Vagina (tissue), 2 donors: Measurements from ENCODE around the gene TRIP13. TPM values are rescaled to one million over a fixed set of nuclear protein-coding genes. Genes with fewer than 3 reads are reported as not detected.
A peak's percentile ranks its signal among the peaks of the same experiment; 100 is the strongest.
"Not testable (repeated sequence)": the region's sequence is repeated elsewhere in the genome, so short reads cannot be mapped to it uniquely, and the experiment has no call there.

ENCODE experiments used
- DNase-seq, 2 donors: peaks; one replicate each; pipeline ENCODE4 v3.0.0-alpha.2; 2017; ENCODE audit errors: extremely low spot score in 2 of 2
- H3K27ac ChIP-seq: fragments of 200-600 bp; sonication (generic); one replicate; pipeline ENCODE4 v1.5.1; 2019
- H3K27me3 ChIP-seq: fragments of 200-600 bp; sonication (generic); one replicate; pipeline ENCODE4 v1.5.1; 2019
- H3K36me3 ChIP-seq, 2 donors: fragments of 200-600 bp; sonication (generic); one replicate each; pipeline ENCODE4 v1.5.1; 2017 to 2019
- H3K4me1 ChIP-seq: fragments of 200-600 bp; sonication (generic); one replicate; pipeline ENCODE4 v1.5.1; 2019
- H3K4me3 ChIP-seq, 2 donors: fragments of 200-600 bp; sonication (generic); 1 replicate in 1 of 2; 2 replicates in 1 of 2; pipeline ENCODE4 v1.5.1; 2016 to 2019
- H3K9me3 ChIP-seq: fragments of 200-600 bp; sonication (generic); one replicate; pipeline ENCODE4 v1.5.1; 2019
- POLR2A ChIP-seq, 2 donors: fragments of 450-650 bp; IDR thresholded peaks; one replicate each; pipeline ENCODE4 v1.6.1; 2017; ENCODE audit warnings: antibody characterized with exemption in 2 of 2, mild to moderate bottlenecking in 2 of 2, moderate library complexity in 2 of 2
- POLR2AphosphoS5 ChIP-seq, 2 donors: sonication (generic); formaldehyde crosslinking; IDR thresholded peaks; one replicate each; pipeline ENCODE4 v1.9.0; 2017; ENCODE audit warnings: antibody characterized with exemption in 2 of 2, mild to moderate bottlenecking in 2 of 2, low read depth in 1 of 2; ENCODE audit not compliant: insufficient read depth in 1 of 2
- intact Hi-C: fragments of 100-400 bp; cut with DNase I; formaldehyde crosslinking; loops from one replicate; pipeline ENCODE4 v1.15.1; 2023
- total RNA-seq: library from RNA; depleted of rRNA; stranded (reverse); fragments of >200 nt; gene quantifications from one replicate; pipeline ENCODE4 v1.2.3, GENCODE V29; 2016
- TF ChIP-seq, protein P1 (sequence below), 3 experiments: fragments of 450-650 bp in 2 of 3; fragments of 200-600 bp in 1 of 3; sonication (generic) in 1 of 3; IDR thresholded peaks; one replicate each; pipeline ENCODE4 v1.5.1; 2017 to 2019; ENCODE audit warnings: antibody characterized with exemption in 3 of 3, mild to moderate bottlenecking in 2 of 3, moderate library complexity in 2 of 3

TRIP13 gene
- total RNA-seq, 1 donor from 2014 or later = 3.7 TPM

DNA sequence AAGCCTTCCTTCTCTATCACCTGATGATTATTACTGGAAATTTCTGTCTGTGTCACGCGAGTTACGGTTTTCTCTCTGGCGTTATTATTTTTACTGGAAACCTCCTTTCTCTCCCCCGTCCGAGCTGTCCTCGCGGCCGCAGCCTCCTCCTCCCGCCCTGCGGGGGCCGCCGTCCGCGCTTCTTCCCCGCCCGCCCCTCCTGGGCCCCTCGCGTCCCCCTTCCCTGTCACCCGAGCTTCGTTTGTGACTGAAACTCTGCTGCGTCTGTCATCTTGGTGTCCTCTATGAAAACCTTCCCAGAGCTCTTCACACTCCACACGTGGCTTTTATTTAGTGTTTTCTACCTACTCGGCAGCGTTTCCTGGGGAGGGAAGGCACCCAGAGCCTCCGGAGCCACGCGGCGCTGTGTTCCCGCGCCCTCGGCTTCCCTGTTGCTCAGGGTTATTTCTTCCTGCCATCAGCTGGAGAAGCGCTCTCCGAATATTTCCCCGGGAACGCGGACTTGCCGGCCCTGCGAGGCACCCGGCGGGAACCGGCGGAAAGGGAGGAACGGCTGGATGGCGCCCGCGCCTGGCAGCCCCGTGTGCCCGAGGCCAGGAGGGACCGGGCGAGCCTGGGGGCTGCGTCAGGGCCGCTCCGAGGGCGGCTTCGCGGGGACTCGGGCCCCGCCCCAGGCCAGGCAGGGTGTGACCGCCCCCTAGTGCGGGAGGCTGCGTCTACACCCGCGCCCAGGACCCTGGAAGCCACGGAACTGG, 33.9 kb downstream of the TRIP13 start:
- Histone ChIP-seq H3K9me3 (no peaks in the 10 kb centered on the region), H3K27ac (no peak overlapping the region), H3K4me1 (peaks cover 13% of the 10 kb centered on the region), H3K4me3 (peak overlapping the region; percentile 24 to 50), H3K27me3 (no peaks in the 10 kb centered on the region), H3K36me3 (no peaks in the 10 kb centered on the region)
- intact Hi-C loops = loop anchor here (10.0 kb wide), 1 partner anchor 238 kb away; no protein-coding TSS in a partner anchor
- TF ChIP-seq POLR2AphosphoS5 (IDR thresholded peaks at IDR 0.05; ENCODE audit: insufficient read depth in 1 of 2, low read depth in 1 of 2) (no peak), POLR2A (IDR thresholded peaks at IDR 0.05) (no peak)
- TF ChIP-seq, protein P1, sequence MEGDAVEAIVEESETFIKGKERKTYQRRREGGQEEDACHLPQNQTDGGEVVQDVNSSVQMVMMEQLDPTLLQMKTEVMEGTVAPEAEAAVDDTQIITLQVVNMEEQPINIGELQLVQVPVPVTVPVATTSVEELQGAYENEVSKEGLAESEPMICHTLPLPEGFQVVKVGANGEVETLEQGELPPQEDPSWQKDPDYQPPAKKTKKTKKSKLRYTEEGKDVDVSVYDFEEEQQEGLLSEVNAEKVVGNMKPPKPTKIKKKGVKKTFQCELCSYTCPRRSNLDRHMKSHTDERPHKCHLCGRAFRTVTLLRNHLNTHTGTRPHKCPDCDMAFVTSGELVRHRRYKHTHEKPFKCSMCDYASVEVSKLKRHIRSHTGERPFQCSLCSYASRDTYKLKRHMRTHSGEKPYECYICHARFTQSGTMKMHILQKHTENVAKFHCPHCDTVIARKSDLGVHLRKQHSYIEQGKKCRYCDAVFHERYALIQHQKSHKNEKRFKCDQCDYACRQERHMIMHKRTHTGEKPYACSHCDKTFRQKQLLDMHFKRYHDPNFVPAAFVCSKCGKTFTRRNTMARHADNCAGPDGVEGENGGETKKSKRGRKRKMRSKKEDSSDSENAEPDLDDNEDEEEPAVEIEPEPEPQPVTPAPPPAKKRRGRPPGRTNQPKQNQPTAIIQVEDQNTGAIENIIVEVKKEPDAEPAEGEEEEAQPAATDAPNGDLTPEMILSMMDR (IDR thresholded peaks at IDR 0.05) = no peak
- DNase-seq = peak in 1 of 2 donors; percentile 22

DNA sequence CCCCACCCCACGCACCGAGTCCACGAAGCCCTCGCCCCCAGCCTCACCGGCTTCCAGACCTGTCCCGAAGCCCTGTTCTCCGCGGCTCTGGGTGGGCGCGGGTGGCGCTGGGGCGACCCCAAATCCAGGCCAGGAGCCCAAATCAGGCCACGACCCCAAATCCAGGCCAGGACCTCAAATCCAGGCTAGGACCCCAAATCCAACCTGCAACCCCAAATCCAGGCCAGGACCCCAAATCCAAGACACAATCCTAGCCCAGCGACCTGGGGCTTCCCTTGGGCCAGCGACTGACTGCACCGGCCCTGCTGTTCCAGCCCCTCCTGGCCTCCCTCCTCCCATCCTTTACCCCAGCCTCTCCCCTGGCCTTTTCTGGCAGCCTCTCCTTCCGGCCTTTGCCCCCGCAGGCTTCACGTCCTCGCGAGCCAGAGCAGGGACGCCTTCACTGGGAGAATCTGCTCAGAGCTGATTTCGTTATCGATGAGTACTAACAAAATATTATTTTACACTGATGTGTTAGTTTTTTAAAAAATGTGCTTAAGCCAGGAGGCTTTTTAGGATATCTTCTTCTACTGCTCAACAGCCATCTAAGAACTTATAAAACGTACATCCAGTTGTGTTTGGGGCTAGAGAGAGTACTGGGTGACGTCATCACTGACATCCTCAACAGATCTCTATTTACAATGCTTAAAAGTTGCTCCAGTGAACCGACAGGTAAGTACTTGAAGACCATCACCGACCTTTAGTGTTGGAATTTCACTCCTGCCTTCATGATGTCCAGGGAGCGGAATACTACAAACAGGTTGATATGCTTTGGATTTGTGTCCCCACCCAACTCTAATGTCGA, 34.7 kb downstream of the TRIP13 start:
- intact Hi-C loops = loop anchor here (10.0 kb wide), 1 partner anchor 237 kb away; no protein-coding TSS in a partner anchor
- no peaks in the 10 kb centered on the region for H3K27me3 ChIP-seq
- no peak for TF ChIP-seq POLR2AphosphoS5 (IDR thresholded peaks at IDR 0.05; ENCODE audit: insufficient read depth in 1 of 2, low read depth in 1 of 2)
- TF ChIP-seq, protein P1 (IDR thresholded peaks at IDR 0.05) = no peak
- TF ChIP-seq POLR2A (IDR thresholded peaks at IDR 0.05) = no peak
- no peaks in the 10 kb centered on the region for H3K9me3 ChIP-seq
- no peak overlapping the region for H3K27ac ChIP-seq
- peak overlapping the region; percentile 24 to 50 for H3K4me3 ChIP-seq
- peaks cover 13% of the 10 kb centered on the region for H3K4me1 ChIP-seq
- DNase-seq = peak in 1 of 2 donors; percentile 91
- H3K36me3 ChIP-seq = no peaks in the 10 kb centered on the region

DNA sequence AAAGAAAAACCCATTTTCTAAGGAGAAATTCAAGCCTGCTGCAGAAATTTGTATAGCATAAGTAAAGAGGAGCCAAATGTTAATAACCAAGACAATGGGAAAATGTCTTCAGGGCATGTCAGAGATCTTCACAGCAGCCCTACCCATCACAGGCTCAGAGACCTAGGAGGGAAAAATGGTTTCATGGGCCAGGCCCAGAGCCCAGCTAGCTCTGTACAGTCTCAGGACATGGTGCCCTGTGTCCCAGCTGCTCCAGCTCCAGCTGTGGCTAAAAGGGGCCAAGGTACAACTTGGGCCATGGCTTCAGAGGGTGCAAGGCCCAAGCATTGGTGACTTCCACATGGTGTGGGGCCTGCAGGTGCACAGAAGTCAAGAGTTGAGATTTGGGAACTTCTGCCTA, 36.5 kb downstream of the TRIP13 start:
- not testable (repeated sequence) for DNase-seq, H3K4me3 ChIP-seq, H3K36me3 ChIP-seq, H3K27ac ChIP-seq, H3K27me3 ChIP-seq, H3K9me3 ChIP-seq
- intact Hi-C loops = loop anchor here (10.0 kb wide), 1 partner anchor 236 kb away; no protein-coding TSS in a partner anchor
- H3K4me1 ChIP-seq = peaks cover 13% of the 10 kb centered on the region

DNA sequence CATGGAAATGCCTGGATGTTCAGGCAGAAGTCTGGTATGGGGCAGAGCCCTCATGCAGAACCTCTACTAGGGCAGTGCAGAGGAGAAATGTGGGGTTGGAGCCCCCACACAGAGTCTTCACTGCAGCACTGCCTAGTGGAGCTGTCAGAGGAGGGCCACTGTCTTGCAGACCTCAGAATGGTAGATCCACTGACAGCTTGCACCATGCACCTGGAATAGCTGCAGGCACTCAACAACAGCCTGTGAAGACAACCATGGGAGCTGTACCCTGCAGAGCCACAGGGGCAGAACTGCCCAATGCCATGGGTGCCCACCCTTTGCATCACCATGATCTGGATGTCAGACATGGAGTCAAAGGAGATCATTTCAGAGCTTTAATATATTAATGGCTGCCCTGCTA, 36.9 kb downstream of the TRIP13 start:
- peak in 1 of 2 donors; percentile 58 for DNase-seq
- Histone ChIP-seq H3K27me3 (no peaks in the 10 kb centered on the region), H3K4me3 (no peak overlapping the region), H3K9me3 (no peaks in the 10 kb centered on the region), H3K4me1 (peaks cover 13% of the 10 kb centered on the region), H3K27ac (no peak overlapping the region), H3K36me3 (no peaks in the 10 kb centered on the region)
- intact Hi-C loops = loop anchor here (10.0 kb wide), 1 partner anchor 235 kb away; no protein-coding TSS in a partner anchor
- TF ChIP-seq POLR2A (IDR thresholded peaks at IDR 0.05) (no peak), POLR2AphosphoS5 (IDR thresholded peaks at IDR 0.05; ENCODE audit: insufficient read depth in 1 of 2, low read depth in 1 of 2) (no peak)
- TF ChIP-seq, protein P1 (IDR thresholded peaks at IDR 0.05) = no peak

DNA sequence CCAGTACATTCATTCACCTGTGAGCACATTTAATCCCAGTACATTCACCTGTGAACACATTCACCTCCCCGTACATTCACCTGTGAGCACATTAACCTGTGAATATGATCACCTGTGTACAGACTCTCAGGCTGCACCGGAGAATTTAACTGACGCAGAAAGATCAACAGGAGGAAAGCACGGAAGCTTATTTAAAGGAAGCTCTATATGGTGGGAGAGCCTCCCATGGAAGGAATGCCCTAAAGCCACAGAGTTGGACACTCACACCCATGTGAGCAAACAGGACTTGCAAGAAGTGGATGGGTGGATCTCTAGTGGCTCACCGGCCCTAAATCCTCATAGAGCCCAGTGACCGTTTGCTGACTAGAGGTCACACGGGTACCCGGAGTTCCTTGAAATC, 38.2 kb downstream of the TRIP13 start:
- Histone ChIP-seq H3K36me3 (no peaks in the 10 kb centered on the region), H3K4me3 (no peak overlapping the region), H3K9me3 (no peaks in the 10 kb centered on the region), H3K4me1 (peaks cover 13% of the 10 kb centered on the region), H3K27me3 (no peaks in the 10 kb centered on the region), H3K27ac (no peak overlapping the region)
- intact Hi-C loops = no loop called here
- TF ChIP-seq, protein P1 (IDR thresholded peaks at IDR 0.05) = no peak
- peak in 1 of 2 donors; percentile 74 for DNase-seq
